Activated T-helper 2 cell treated with anti-CD3 and anti-CD28 coated beads, Interferon-gamma antibody, Interleukin-2, Interleukin-4, amounts not matched to agents 10 μg/mL and 5 μg/mL and 100 μg/mL, durations not matched to agents 14 hours and 24 hours and 36 hours (primary cell): ENCODE results near the gene TEFM. TPM values are rescaled to one million over a fixed set of nuclear protein-coding genes. Genes with fewer than 3 reads are reported as not detected.
"Not testable (repeated sequence)": the region's sequence is repeated elsewhere in the genome, so short reads cannot be mapped to it uniquely, and the experiment has no call there.

Experiments
- DNase-seq: peaks from one replicate; pipeline ENCODE4 v3.0.0; 2021; ENCODE audit warnings: low spot score
- H3K27ac Mint-ChIP-seq: one replicate; pipeline ENCODE4 v1.8.0; 2021; ENCODE audit warnings: mixed read lengths
- H3K27me3 Mint-ChIP-seq: one replicate; pipeline ENCODE4 v1.8.0; 2021; ENCODE audit warnings: low read depth, mixed read lengths
- H3K36me3 Mint-ChIP-seq: one replicate; pipeline ENCODE4 v1.8.0; 2021; ENCODE audit warnings: low read depth, mixed read lengths
- H3K4me1 Mint-ChIP-seq: one replicate; pipeline ENCODE4 v1.8.0; 2021; ENCODE audit warnings: low read depth, mixed read lengths
- H3K4me3 Mint-ChIP-seq: one replicate; pipeline ENCODE4 v1.8.0; 2021; ENCODE audit warnings: low read depth, mild to moderate bottlenecking, moderate library complexity, mixed read lengths
- H3K9me3 Mint-ChIP-seq: one replicate; pipeline ENCODE4 v1.8.0; 2021; ENCODE audit warnings: mixed read lengths
- intact Hi-C: fragments of 100-400 bp; cut with micrococcal nuclease; formaldehyde crosslinking; loops from one replicate; pipeline ENCODE4 v1.15.1; 2023
- total RNA-seq: library from RNA; stranded (reverse); gene quantifications from 2 replicates; pipeline ENCODE4 v1.2.3, GENCODE V29; 2022

Gene TEFM
- total RNA-seq, 1 donor from 2014 or later = 16.6 TPM

GRCh38 chr17:30929861-30930260 is 23.8 kb upstream of the TEFM start:
- intact Hi-C loops, H3K36me3 Mint-ChIP-seq, H3K4me1 Mint-ChIP-seq, H3K9me3 Mint-ChIP-seq, DNase-seq, H3K27ac Mint-ChIP-seq, H3K4me3 Mint-ChIP-seq: not testable (repeated sequence)
- peaks cover 10% of the 10 kb centered on the region for H3K27me3 Mint-ChIP-seq

- Mint-ChIP-seq H3K9me3 (no peaks in the 10 kb centered on the region), H3K36me3 (no peaks in the 10 kb centered on the region), H3K4me3 (no peak overlapping the region), H3K27ac (no peak overlapping the region), H3K4me1 (no peaks in the 10 kb centered on the region), H3K27me3 (peaks cover 14% of the 10 kb centered on the region)
- intact Hi-C loops = no loop called here
- no peak for DNase-seq
Measured at GRCh38 chr17:30929081-30929633, 23.1 kb upstream of the TEFM start.

- H3K4me1 Mint-ChIP-seq = no peaks in the 10 kb centered on the region
- no peak for DNase-seq
- peaks cover 20% of the 10 kb centered on the region for H3K27me3 Mint-ChIP-seq
- H3K9me3 Mint-ChIP-seq = no peaks in the 10 kb centered on the region
- no peaks in the 10 kb centered on the region for H3K36me3 Mint-ChIP-seq
- no peak overlapping the region for H3K4me3 Mint-ChIP-seq
- H3K27ac Mint-ChIP-seq = no peak overlapping the region
- intact Hi-C loops = no loop called here
Measured at GRCh38 chr17:30928584-30928983, 22.5 kb upstream of the TEFM start.

- Mint-ChIP-seq H3K27ac (no peak overlapping the region), H3K4me1 (peaks cover 2% of the 10 kb centered on the region), H3K4me3 (no peak overlapping the region), H3K9me3 (no peaks in the 10 kb centered on the region), H3K27me3 (peaks cover 26% of the 10 kb centered on the region), H3K36me3 (no peaks in the 10 kb centered on the region)
- DNase-seq = no peak
- intact Hi-C loops = no loop called here
Measured at GRCh38 chr17:30927756-30928155, 21.7 kb upstream of the TEFM start.

- Mint-ChIP-seq H3K27me3 (peaks cover 33% of the 10 kb centered on the region), H3K4me1 (peaks cover 5% of the 10 kb centered on the region), H3K27ac (no peak overlapping the region), H3K36me3 (no peaks in the 10 kb centered on the region), H3K9me3 (no peaks in the 10 kb centered on the region), H3K4me3 (no peak overlapping the region)
- no peak for DNase-seq
- intact Hi-C loops = no loop called here
Measured at GRCh38 chr17:30926516-30926915, 20.5 kb upstream of the TEFM start.

- Mint-ChIP-seq H3K4me1 (peaks cover 8% of the 10 kb centered on the region), H3K4me3 (no peak overlapping the region), H3K9me3 (no peaks in the 10 kb centered on the region), H3K27ac (no peak overlapping the region), H3K27me3 (peaks cover 48% of the 10 kb centered on the region), H3K36me3 (no peaks in the 10 kb centered on the region)
- no peak for DNase-seq
- intact Hi-C loops = no loop called here
Measured at GRCh38 chr17:30924341-30924740, 18.3 kb upstream of the TEFM start.

- Mint-ChIP-seq H3K27ac (no peak overlapping the region), H3K9me3 (no peaks in the 10 kb centered on the region), H3K36me3 (no peaks in the 10 kb centered on the region), H3K27me3 (peaks cover 56% of the 10 kb centered on the region), H3K4me1 (peaks cover 8% of the 10 kb centered on the region), H3K4me3 (peak overlapping the region; percentile 61)
- intact Hi-C loops = no loop called here
- DNase-seq = no peak
Measured at GRCh38 chr17:30922235-30923030, 16.4 kb upstream of the TEFM start.

GRCh38 chr17:30921544-30922196 is 15.6 kb upstream of the TEFM start, which contains the start of gene ADAP2:
Gene ADAP2 (plus strand): TSS chr17:30921945. CDS start chr17:30922015, 70 bp downstream.
- Mint-ChIP-seq H3K4me1 (peaks cover 8% of the 10 kb centered on the region), H3K27ac (no peak within 1 kb of the TSS), H3K4me3 (peak within 1 kb of the TSS; percentile 61), H3K27me3 (peaks cover 56% of the 10 kb centered on the region), H3K9me3 (no peaks in the 10 kb centered on the region), H3K36me3 (no peaks in the 10 kb centered on the region)
- intact Hi-C loops = no loop called here
- DNase-seq = no peak

GRCh38 chr17:30920683-30921543 is 14.9 kb upstream of the TEFM start:
- DNase-seq = no peak
- Mint-ChIP-seq H3K4me3 (peak overlapping the region; percentile 43), H3K36me3 (no peaks in the 10 kb centered on the region), H3K4me1 (peaks cover 8% of the 10 kb centered on the region), H3K27ac (no peak overlapping the region), H3K9me3 (no peaks in the 10 kb centered on the region), H3K27me3 (peaks cover 51% of the 10 kb centered on the region)
- intact Hi-C loops = no loop called here

GRCh38 chr17:30920282-30920681 is 14.2 kb upstream of the TEFM start:
- DNase-seq = no peak
- Mint-ChIP-seq H3K9me3 (no peaks in the 10 kb centered on the region), H3K27me3 (peaks cover 45% of the 10 kb centered on the region), H3K4me3 (no peak overlapping the region), H3K27ac (no peak overlapping the region), H3K4me1 (peaks cover 8% of the 10 kb centered on the region), H3K36me3 (no peaks in the 10 kb centered on the region)
- intact Hi-C loops = no loop called here

- Mint-ChIP-seq H3K27me3 (peaks cover 28% of the 10 kb centered on the region), H3K4me3 (no peak overlapping the region), H3K9me3 (no peaks in the 10 kb centered on the region), H3K27ac (no peak overlapping the region), H3K36me3 (no peaks in the 10 kb centered on the region), H3K4me1 (peaks cover 4% of the 10 kb centered on the region)
- intact Hi-C loops = no loop called here
- DNase-seq = no peak
Measured at GRCh38 chr17:30917050-30917449, 11.0 kb upstream of the TEFM start.

GRCh38 chr17:30915833-30916611 is 10.0 kb upstream of the TEFM start:
- DNase-seq = no peak
- intact Hi-C loops = no loop called here
- no peak overlapping the region for H3K27ac Mint-ChIP-seq
- no peak overlapping the region for H3K4me3 Mint-ChIP-seq
- no peaks in the 10 kb centered on the region for H3K36me3 Mint-ChIP-seq
- no peaks in the 10 kb centered on the region for H3K4me1 Mint-ChIP-seq
- peaks cover 21% of the 10 kb centered on the region for H3K27me3 Mint-ChIP-seq
- H3K9me3 Mint-ChIP-seq = no peaks in the 10 kb centered on the region
